CD14-positive monocyte (primary cell): ENCODE data around the gene SLN. TPM values are rescaled to one million over a fixed set of nuclear protein-coding genes. Genes with fewer than 3 reads are reported as not detected.

Source experiments
- DNase-seq, 3 donors: peaks; one replicate each; pipeline ENCODE4 v3.0.0-alpha.2; 2011 to 2022
- H2AFZ ChIP-seq: 2 replicates; pipeline ENCODE4 v1.6.0; 2012; ENCODE audit warnings: mild to moderate bottlenecking, low read depth, low read length, inconsistent platforms; ENCODE audit not compliant: insufficient read depth, poor library complexity, severe bottlenecking
- H3K27ac ChIP-seq, 2 donors: 1 replicate in 1 of 2; 2 replicates in 1 of 2; pipeline ENCODE4 v1.5.1; 2012 to 2013; ENCODE audit warnings: low read length in 2 of 2, control low read depth in 1 of 2, inconsistent platforms in 1 of 2, low read depth in 1 of 2, mild to moderate bottlenecking in 1 of 2
- H3K27me3 ChIP-seq, 2 donors: one replicate each; pipeline versions ENCODE4 v1.6.0 to v1.6.1; 2011 to 2013; ENCODE audit warnings: low read length in 2 of 2; ENCODE audit not compliant: control insufficient read depth in 2 of 2, insufficient read depth in 2 of 2
- H3K36me3 ChIP-seq, 2 donors: replicated peaks in 1 of 2; 1 replicate in 1 of 2; 2 replicates in 1 of 2; pipeline versions ENCODE4 v1.5.1 to v1.6.1; 2012 to 2013; ENCODE audit warnings: low read length in 2 of 2, control low read depth in 1 of 2, inconsistent platforms in 1 of 2, mild to moderate bottlenecking in 1 of 2; ENCODE audit not compliant: insufficient read depth in 2 of 2, control insufficient read depth in 1 of 2
- H3K4me1 ChIP-seq, 2 donors: 1 replicate in 1 of 2; 2 replicates in 1 of 2; pipeline versions ENCODE4 v1.5.1 to v1.6.1; 2012 to 2013; ENCODE audit warnings: low read length in 2 of 2, control low read depth in 1 of 2, inconsistent platforms in 1 of 2, mild to moderate bottlenecking in 1 of 2, moderate library complexity in 1 of 2; ENCODE audit not compliant: insufficient read depth in 2 of 2, control insufficient read depth in 1 of 2
- H3K4me2 ChIP-seq: replicated peaks from 2 replicates; pipeline ENCODE3; 2012; ENCODE audit warnings: low read length, moderate library complexity, mild to moderate bottlenecking; ENCODE audit not compliant: poor library complexity, severe bottlenecking; ENCODE audit errors: extremely low read depth
- H3K4me3 ChIP-seq, 3 experiments: fragments of 200-600 bp in 1 of 3; sonication (generic) in 1 of 3; replicated peaks in 1 of 3; 1 replicate in 2 of 3; 2 replicates in 1 of 3; pipeline ENCODE4 v1.5.1; 2011 to 2013; ENCODE audit warnings: low read length in 3 of 3, mild to moderate bottlenecking in 3 of 3, control low read depth in 2 of 3, low read depth in 2 of 3, inconsistent platforms in 1 of 3, moderate library complexity in 1 of 3
- H3K79me2 ChIP-seq: 2 replicates; pipeline ENCODE4 v1.6.0; 2012; ENCODE audit warnings: mild to moderate bottlenecking, control low read depth, inconsistent platforms, low read length, moderate library complexity; ENCODE audit not compliant: insufficient read depth
- H3K9ac ChIP-seq: 2 replicates; pipeline ENCODE4 v1.6.0; 2017; ENCODE audit warnings: low read length, mild to moderate bottlenecking; ENCODE audit not compliant: insufficient read depth, poor library complexity, severe bottlenecking
- H3K9me3 ChIP-seq, 2 donors: replicated peaks in 1 of 2; 1 replicate in 1 of 2; 2 replicates in 1 of 2; pipeline versions ENCODE4 v1.5.1 to v1.6.1; 2012 to 2013; ENCODE audit warnings: low read length in 2 of 2, control low read depth in 1 of 2; ENCODE audit not compliant: control insufficient read depth in 1 of 2, insufficient read depth in 1 of 2
- H4K20me1 ChIP-seq: 2 replicates; pipeline ENCODE4 v1.6.0; 2012; ENCODE audit warnings: mild to moderate bottlenecking, low read length, control low read depth, moderate library complexity; ENCODE audit not compliant: insufficient read depth
- H3K27ac Mint-ChIP-seq, 7 donors: one replicate each; pipeline ENCODE4 v1.8.0; 2020; ENCODE audit warnings: mild to moderate bottlenecking in 7 of 7, mixed read lengths in 7 of 7, moderate library complexity in 6 of 7, inconsistent platforms in 2 of 7
- H3K27me3 Mint-ChIP-seq, 3 donors: one replicate each; pipeline ENCODE4 v1.8.0; 2021 to 2022; ENCODE audit warnings: low read depth in 3 of 3, mild to moderate bottlenecking in 3 of 3, mixed read lengths in 3 of 3, moderate library complexity in 3 of 3, inconsistent platforms in 1 of 3
- H3K36me3 Mint-ChIP-seq, 2 donors: one replicate each; pipeline ENCODE4 v1.8.0; 2020; ENCODE audit warnings: mixed read lengths in 2 of 2, inconsistent platforms in 1 of 2, mild to moderate bottlenecking in 1 of 2
- H3K4me1 Mint-ChIP-seq: one replicate; pipeline ENCODE4 v1.8.0; 2020; ENCODE audit warnings: mild to moderate bottlenecking, mixed read lengths
- H3K4me3 Mint-ChIP-seq, 2 donors: one replicate each; pipeline ENCODE4 v1.8.0; 2020; ENCODE audit warnings: mild to moderate bottlenecking in 2 of 2, mixed read lengths in 2 of 2, moderate library complexity in 1 of 2
- H3K9me3 Mint-ChIP-seq, 7 donors: one replicate each; pipeline ENCODE4 v1.8.0; 2020 to 2022; ENCODE audit warnings: mixed read lengths in 7 of 7, mild to moderate bottlenecking in 6 of 7, moderate library complexity in 6 of 7, inconsistent platforms in 2 of 7
- WGBS: methylation state at CpG from one replicate; pipeline ENCODE4 v1.1.5; 2013; ENCODE audit warnings: missing lambda C conversion rate; ENCODE audit not compliant: insufficient coverage; 5-methylcytosine and 5-hydroxymethylcytosine counted together
- intact Hi-C, 2 donors: fragments of 100-400 bp; cut with micrococcal nuclease; formaldehyde crosslinking; loops; one replicate each; pipeline versions ENCODE4 v1.15.0 to v1.15.1; 2023
- polyA plus RNA-seq, 3 donors: library from polyadenylated mRNA; depleted of rRNA in 1 of 3; unstranded in 2 of 3; stranded (reverse) in 1 of 3; fragments of 300-500 nt in 2 of 3; fragments of >200 nt in 1 of 3; fragmentation: Illumina TruSeq in 2 of 3; gene quantifications; 1 replicate in 2 of 3; 2 replicates in 1 of 3; pipeline ENCODE4 v1.2.3, GENCODE V29; 2012 to 2021
- TF ChIP-seq, protein P1 (sequence below): fragments of 200-600 bp; IDR thresholded peaks from one replicate; pipeline ENCODE4 v1.8.0; 2022; ENCODE audit warnings: antibody characterized with exemption, mild to moderate bottlenecking

Gene SLN
- polyA plus RNA-seq, 3 donors: not detected

DNA sequence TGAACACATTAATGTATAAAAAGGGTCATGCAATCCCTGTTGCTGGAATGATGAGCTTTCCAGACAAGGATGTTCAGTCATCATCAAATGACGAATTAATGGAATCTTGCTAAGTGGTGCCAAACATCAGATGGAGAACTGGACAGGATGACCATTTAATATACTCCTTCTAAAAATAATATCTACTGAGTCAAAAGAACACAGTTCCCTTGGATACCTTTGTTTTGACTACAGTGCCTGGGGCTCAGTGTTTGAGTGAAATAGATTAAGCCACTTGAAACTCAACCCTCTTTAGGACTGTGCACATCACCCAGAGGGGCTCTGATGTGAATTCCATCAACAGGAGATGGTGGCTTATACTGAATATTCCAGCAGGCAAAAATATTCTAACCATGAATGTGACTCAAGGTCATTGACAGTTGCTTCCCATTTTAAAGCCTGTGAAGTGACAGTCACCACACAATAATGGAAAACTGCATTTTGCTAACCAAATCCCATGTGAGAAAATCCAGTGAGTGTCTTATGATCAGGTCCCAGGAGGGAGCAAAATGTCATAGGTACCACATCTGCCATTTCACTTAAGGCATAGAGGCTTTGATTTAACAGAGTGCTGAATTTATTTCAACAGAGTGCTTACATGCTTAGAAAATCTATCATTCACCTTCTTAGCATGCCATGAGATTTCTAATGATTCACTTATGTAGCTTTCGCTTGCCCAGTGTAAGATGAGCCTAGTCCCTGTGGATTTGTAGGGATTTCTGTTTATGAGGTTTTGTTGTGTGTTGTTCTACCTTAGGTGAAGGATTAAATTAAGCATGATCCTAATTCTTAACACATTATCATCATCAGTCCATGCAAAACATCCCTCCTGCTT is 41.3 kb upstream of the SLN start:
- peaks cover 0 to 2% (median 0%) of the 10 kb centered on the region in 7 donors for H3K9me3 Mint-ChIP-seq
- TF ChIP-seq, protein P1, sequence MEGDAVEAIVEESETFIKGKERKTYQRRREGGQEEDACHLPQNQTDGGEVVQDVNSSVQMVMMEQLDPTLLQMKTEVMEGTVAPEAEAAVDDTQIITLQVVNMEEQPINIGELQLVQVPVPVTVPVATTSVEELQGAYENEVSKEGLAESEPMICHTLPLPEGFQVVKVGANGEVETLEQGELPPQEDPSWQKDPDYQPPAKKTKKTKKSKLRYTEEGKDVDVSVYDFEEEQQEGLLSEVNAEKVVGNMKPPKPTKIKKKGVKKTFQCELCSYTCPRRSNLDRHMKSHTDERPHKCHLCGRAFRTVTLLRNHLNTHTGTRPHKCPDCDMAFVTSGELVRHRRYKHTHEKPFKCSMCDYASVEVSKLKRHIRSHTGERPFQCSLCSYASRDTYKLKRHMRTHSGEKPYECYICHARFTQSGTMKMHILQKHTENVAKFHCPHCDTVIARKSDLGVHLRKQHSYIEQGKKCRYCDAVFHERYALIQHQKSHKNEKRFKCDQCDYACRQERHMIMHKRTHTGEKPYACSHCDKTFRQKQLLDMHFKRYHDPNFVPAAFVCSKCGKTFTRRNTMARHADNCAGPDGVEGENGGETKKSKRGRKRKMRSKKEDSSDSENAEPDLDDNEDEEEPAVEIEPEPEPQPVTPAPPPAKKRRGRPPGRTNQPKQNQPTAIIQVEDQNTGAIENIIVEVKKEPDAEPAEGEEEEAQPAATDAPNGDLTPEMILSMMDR: no peak
- Histone ChIP-seq H3K4me2 (no peak overlapping the region), H3K27ac (no peak overlapping the region), H4K20me1 (no peaks in the 10 kb centered on the region), H3K27me3 (peaks cover 0 to under 1% of the 10 kb centered on the region in 2 donors), H3K9ac (no peak overlapping the region), H3K4me3 (no peak overlapping the region), H3K4me1 (no peaks in the 10 kb centered on the region), H3K79me2 (no peaks in the 10 kb centered on the region), H2AFZ (no peak overlapping the region), H3K9me3 (no peaks in the 10 kb centered on the region), H3K36me3 (no peaks in the 10 kb centered on the region)
- DNase-seq: no peak
- H3K4me3 Mint-ChIP-seq: no peak overlapping the region
- no CpG with 5 or more reads among the region's 2 CpGs for WGBS
- H3K4me1 Mint-ChIP-seq: no peaks in the 10 kb centered on the region
- no peak overlapping the region for H3K27ac Mint-ChIP-seq
- peaks cover 8 to 27% (median 14%) of the 10 kb centered on the region in 3 donors for H3K27me3 Mint-ChIP-seq
- intact Hi-C loops: no loop called here
- H3K36me3 Mint-ChIP-seq: no peaks in the 10 kb centered on the region

DNA sequence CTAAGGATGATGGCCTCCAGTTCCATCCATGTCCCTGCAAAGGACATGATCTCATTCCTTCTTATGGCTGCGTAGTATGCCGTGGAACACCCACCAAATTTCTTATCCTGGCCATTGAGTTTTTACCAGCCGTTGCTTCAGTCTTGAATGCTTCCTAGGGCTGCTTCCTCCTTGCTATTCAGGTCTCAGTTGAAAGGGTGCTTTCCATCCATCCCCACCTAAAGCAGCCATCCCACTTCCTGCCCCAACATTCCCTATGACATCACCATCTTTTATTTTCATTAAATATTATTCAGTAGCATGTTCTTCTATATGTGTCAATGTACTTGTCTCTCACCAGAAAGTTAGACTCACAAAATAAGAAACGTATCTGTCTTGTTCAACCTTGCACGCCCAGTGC is 40.7 kb upstream of the SLN start:
- Histone ChIP-seq H3K79me2 (no peaks in the 10 kb centered on the region), H3K9me3 (no peaks in the 10 kb centered on the region), H3K36me3 (no peaks in the 10 kb centered on the region), H3K4me1 (no peaks in the 10 kb centered on the region), H3K4me3 (no peak overlapping the region), H3K4me2 (no peak overlapping the region), H3K27ac (no peak overlapping the region), H2AFZ (no peak overlapping the region), H3K9ac (no peak overlapping the region), H3K27me3 (peaks cover 0 to 3% of the 10 kb centered on the region in 2 donors), H4K20me1 (no peaks in the 10 kb centered on the region)
- Mint-ChIP-seq H3K36me3 (no peaks in the 10 kb centered on the region), H3K4me3 (no peak overlapping the region), H3K4me1 (no peaks in the 10 kb centered on the region), H3K27me3 (peaks cover 12 to 30% (median 15%) of the 10 kb centered on the region in 3 donors), H3K9me3 (peaks cover 0 to 2% (median 0%) of the 10 kb centered on the region in 7 donors), H3K27ac (no peak overlapping the region)
- no peak for DNase-seq
- intact Hi-C loops: no loop called here
- TF ChIP-seq, protein P1: no peak
- 0% methylated on average over 2 of the region's 5 CpGs for WGBS
